Neuronal stem cell (in vitro differentiated cells): Measurements from ENCODE around the gene CC2D2A.

Experiments used
- DNase-seq: peaks from one replicate; pipeline ENCODE4 v3.0.0-alpha.2; 2013; ENCODE audit warnings: low spot score
- H2AFZ ChIP-seq: one replicate; pipeline ENCODE4 v1.6.1; 2013; ENCODE audit warnings: mild to moderate bottlenecking, low read length, inconsistent platforms
- H2AK5ac ChIP-seq: 2 replicates; pipeline ENCODE4 v1.6.1; 2013; ENCODE audit warnings: low read depth, mild to moderate bottlenecking, inconsistent platforms, low read length, moderate library complexity, mixed read lengths
- H2BK120ac ChIP-seq: 2 replicates; pipeline ENCODE4 v1.6.1; 2013; ENCODE audit warnings: low read depth, mild to moderate bottlenecking, inconsistent platforms, low read length, moderate library complexity, mixed read lengths
- H2BK12ac ChIP-seq: one replicate; pipeline ENCODE4 v1.6.1; 2013; ENCODE audit warnings: low read length, inconsistent platforms
- H2BK15ac ChIP-seq: 2 replicates; pipeline ENCODE4 v1.6.1; 2013; ENCODE audit warnings: mild to moderate bottlenecking, low read length, inconsistent platforms, mixed read lengths
- H2BK5ac ChIP-seq: one replicate; pipeline ENCODE4 v1.6.1; 2013; ENCODE audit warnings: inconsistent platforms, mild to moderate bottlenecking, low read length, moderate library complexity
- H3K14ac ChIP-seq: one replicate; pipeline ENCODE4 v1.6.1; 2013; ENCODE audit warnings: low read length, inconsistent platforms
- H3K18ac ChIP-seq: 2 replicates; pipeline ENCODE4 v1.6.1; 2013; ENCODE audit warnings: low read length, inconsistent platforms
- H3K23ac ChIP-seq: 2 replicates; pipeline ENCODE4 v1.6.1; 2013; ENCODE audit warnings: low read depth, mild to moderate bottlenecking, mixed read lengths, low read length, inconsistent platforms; ENCODE audit not compliant: poor library complexity
- H3K27ac ChIP-seq: replicated peaks from 3 replicates; pipeline ENCODE4 v1.5.1; 2013; ENCODE audit warnings: low read length, inconsistent platforms
- H3K27me3 ChIP-seq, 3 experiments: 2 replicates each; pipeline ENCODE4 v1.6.1; 2013; ENCODE audit warnings: low read length in 3 of 3, mild to moderate bottlenecking in 2 of 3, inconsistent platforms in 1 of 3, low read depth in 1 of 3, mixed read lengths in 1 of 3, moderate library complexity in 1 of 3; ENCODE audit not compliant: control insufficient read depth in 3 of 3, insufficient read depth in 3 of 3
- H3K36me3 ChIP-seq, 2 donors: replicated peaks in 1 of 2; 2 replicates each; pipeline ENCODE4 v1.6.1; 2013; ENCODE audit warnings: low read length in 2 of 2; ENCODE audit not compliant: control insufficient read depth in 2 of 2, insufficient read depth in 2 of 2
- H3K4ac ChIP-seq: 2 replicates; pipeline ENCODE4 v1.6.1; 2013; ENCODE audit warnings: inconsistent platforms, mild to moderate bottlenecking, low read length, moderate library complexity
- H3K4me1 ChIP-seq, 2 donors: 1 replicate in 1 of 2; 2 replicates in 1 of 2; pipeline ENCODE4 v1.6.1; 2013; ENCODE audit warnings: low read length in 2 of 2, low read depth in 1 of 2; ENCODE audit not compliant: control insufficient read depth in 2 of 2, insufficient read depth in 1 of 2
- H3K4me2 ChIP-seq: one replicate; pipeline ENCODE4 v1.6.1; 2013; ENCODE audit warnings: mild to moderate bottlenecking, low read length, inconsistent platforms; ENCODE audit not compliant: insufficient read depth, poor library complexity, severe bottlenecking
- H3K4me3 ChIP-seq, 2 donors: 2 replicates each; pipeline ENCODE4 v1.5.1; 2013; ENCODE audit warnings: low read length in 2 of 2, mild to moderate bottlenecking in 2 of 2, inconsistent platforms in 1 of 2, moderate library complexity in 1 of 2
- H3K79me1 ChIP-seq: one replicate; pipeline ENCODE4 v1.6.1; 2013; ENCODE audit warnings: low read depth, mild to moderate bottlenecking, inconsistent platforms, low read length, moderate library complexity
- H3K9ac ChIP-seq: one replicate; pipeline ENCODE4 v1.6.1; 2013; ENCODE audit warnings: mild to moderate bottlenecking, low read depth, low read length, inconsistent platforms; ENCODE audit not compliant: poor library complexity
- H3K9me3 ChIP-seq, 2 donors: replicated peaks in 1 of 2; 2 replicates each; pipeline versions ENCODE3 to v1.6.1; 2013; ENCODE audit warnings: low read length in 2 of 2, mild to moderate bottlenecking in 2 of 2, inconsistent platforms in 1 of 2, low read depth in 1 of 2, mixed read lengths in 1 of 2, moderate library complexity in 1 of 2; ENCODE audit not compliant: control insufficient read depth in 2 of 2, insufficient read depth in 1 of 2
- H4K8ac ChIP-seq: one replicate; pipeline ENCODE4 v1.6.1; 2013; ENCODE audit warnings: low read depth, mild to moderate bottlenecking, inconsistent platforms, low read length, moderate library complexity
- H4K91ac ChIP-seq: one replicate; pipeline ENCODE4 v1.6.1; 2013; ENCODE audit warnings: low read length, low read depth, mild to moderate bottlenecking, inconsistent platforms; ENCODE audit not compliant: poor library complexity
- WGBS, 2 donors: extraction: QIAGEN DNeasy Blood & Tissue Kit; methylation state at CpG; one replicate each; pipeline ENCODE4 v1.1.7; 2013; ENCODE audit warnings: missing lambda C conversion rate in 2 of 2, mixed read lengths in 1 of 2; ENCODE audit not compliant: insufficient read length in 2 of 2, insufficient replicate concordance in 1 of 2; ENCODE audit errors: extremely low coverage in 2 of 2; 5-methylcytosine and 5-hydroxymethylcytosine counted together

Gene CC2D2A

GRCh38 chr4:15479089-15479912 lies 9.6 kb downstream of the CC2D2A start:
- peak overlapping the region; percentile 86 for H3K18ac ChIP-seq
- peak overlapping the region; percentile 34 for H4K91ac ChIP-seq
- no peak overlapping the region for H2BK5ac ChIP-seq
- H3K9ac ChIP-seq = peak overlapping the region; percentile 79
- peaks cover 0 to 4% of the 10 kb centered on the region in 2 donors for H3K9me3 ChIP-seq
- WGBS, 2 donors = no CpG with 5 or more reads among the region's 11 CpGs
- H3K79me1 ChIP-seq = no peaks in the 10 kb centered on the region
- no peak overlapping the region for H3K14ac ChIP-seq
- H3K4ac ChIP-seq = no peak overlapping the region
- no peak overlapping the region for H3K23ac ChIP-seq
- peak overlapping the region; percentile 96 for H2AFZ ChIP-seq
- H2AK5ac ChIP-seq = no peak overlapping the region
- H2BK120ac ChIP-seq = no peak overlapping the region
- H3K4me1 ChIP-seq = peaks cover 3 to 11% of the 10 kb centered on the region in 2 donors
- H3K27me3 ChIP-seq = no peaks in the 10 kb centered on the region
- peaks cover 0 to 24% of the 10 kb centered on the region in 2 donors for H3K36me3 ChIP-seq
- peak overlapping the region; percentile 34 for H2BK15ac ChIP-seq
- peak overlapping the region; percentile 52 to 76 for H3K4me3 ChIP-seq
- DNase-seq = peak; percentile 80
- peak overlapping the region; percentile 58 for H3K4me2 ChIP-seq
- no peak overlapping the region for H4K8ac ChIP-seq
- H3K27ac ChIP-seq = peak overlapping the region; percentile 94
- no peak overlapping the region for H2BK12ac ChIP-seq

DNA sequence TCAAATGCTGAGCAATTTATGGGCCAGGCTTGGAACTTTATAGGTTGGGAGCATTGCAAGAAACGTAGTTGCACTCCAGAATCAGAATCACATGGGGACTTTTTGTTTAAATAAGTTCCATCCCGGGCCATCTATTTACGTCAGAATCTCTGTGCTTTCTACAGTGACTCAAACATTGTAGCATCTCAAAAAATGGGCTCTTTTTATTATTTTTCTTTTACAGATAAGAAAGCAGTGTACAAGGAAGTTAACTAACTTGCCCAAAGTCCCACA lies 10.2 kb downstream of the CC2D2A start:
- Histone ChIP-seq H3K14ac (no peak overlapping the region), H3K9me3 (peaks cover 0 to 4% of the 10 kb centered on the region in 2 donors), H3K36me3 (peaks cover 0 to 24% of the 10 kb centered on the region in 2 donors), H3K23ac (no peak overlapping the region), H2BK5ac (no peak overlapping the region), H3K4me2 (peak overlapping the region; percentile 58), H2BK120ac (no peak overlapping the region), H3K9ac (peak overlapping the region; percentile 79), H2AK5ac (no peak overlapping the region), H3K4ac (no peak overlapping the region), H2BK12ac (no peak overlapping the region), H3K27ac (peak overlapping the region; percentile 94), H4K8ac (no peak overlapping the region), H3K27me3 (no peaks in the 10 kb centered on the region), H3K79me1 (no peaks in the 10 kb centered on the region), H2AFZ (peak overlapping the region; percentile 96), H2BK15ac (peak overlapping the region; percentile 34), H3K4me3 (peak overlapping the region; percentile 52 to 76), H4K91ac (peak overlapping the region; percentile 34), H3K18ac (no peak overlapping the region), H3K4me1 (peaks cover 3 to 11% of the 10 kb centered on the region in 2 donors)
- DNase-seq = no peak
- no CpG with 5 or more reads among the region's 3 CpGs for WGBS, 2 donors

- no peak overlapping the region for H2BK15ac ChIP-seq
- H2BK12ac ChIP-seq = no peak overlapping the region
- H2BK5ac ChIP-seq = no peak overlapping the region
- no CpG with 5 or more reads among the region's 2 CpGs for WGBS, 2 donors
- no peak overlapping the region for H3K18ac ChIP-seq
- no peak overlapping the region for H4K8ac ChIP-seq
- H3K4me1 ChIP-seq = peaks cover 3 to 11% of the 10 kb centered on the region in 2 donors
- H2AFZ ChIP-seq = no peak overlapping the region
- peaks cover 0 to 24% of the 10 kb centered on the region in 2 donors for H3K36me3 ChIP-seq
- H3K4ac ChIP-seq = no peak overlapping the region
- no peak overlapping the region for H3K4me2 ChIP-seq
- peaks cover 0 to 4% of the 10 kb centered on the region in 2 donors for H3K9me3 ChIP-seq
- H3K9ac ChIP-seq = no peak overlapping the region
- no peak overlapping the region for H4K91ac ChIP-seq
- H3K27ac ChIP-seq = no peak overlapping the region
- no peak overlapping the region for H3K23ac ChIP-seq
- no peak for DNase-seq
- no peak overlapping the region for H3K14ac ChIP-seq
- H3K79me1 ChIP-seq = no peaks in the 10 kb centered on the region
- H3K27me3 ChIP-seq = no peaks in the 10 kb centered on the region
- H3K4me3 ChIP-seq = no peak overlapping the region
- H2BK120ac ChIP-seq = no peak overlapping the region
- H2AK5ac ChIP-seq = no peak overlapping the region
Measured at GRCh38 chr4:15481961-15482745, 12.5 kb downstream of the CC2D2A start.

- Histone ChIP-seq H3K9me3 (peaks cover 0 to 4% of the 10 kb centered on the region in 2 donors), H3K4ac (no peak overlapping the region), H3K4me2 (no peak overlapping the region), H2BK12ac (no peak overlapping the region), H2AFZ (no peak overlapping the region), H2BK5ac (no peak overlapping the region), H3K14ac (no peak overlapping the region), H3K18ac (no peak overlapping the region), H2BK120ac (no peak overlapping the region), H2AK5ac (no peak overlapping the region), H3K27me3 (no peaks in the 10 kb centered on the region), H3K79me1 (no peaks in the 10 kb centered on the region), H3K27ac (no peak overlapping the region), H2BK15ac (no peak overlapping the region), H3K9ac (no peak overlapping the region), H4K8ac (no peak overlapping the region), H3K36me3 (peaks cover 0 to 24% of the 10 kb centered on the region in 2 donors), H3K23ac (no peak overlapping the region), H3K4me1 (peaks cover 3 to 11% of the 10 kb centered on the region in 2 donors), H3K4me3 (no peak overlapping the region), H4K91ac (no peak overlapping the region)
- no CpG with 5 or more reads among the region's 2 CpGs for WGBS, 2 donors
- DNase-seq = no peak
Measured at GRCh38 chr4:15482842-15483241, 13.2 kb downstream of the CC2D2A start.
